Activated CD4-positive, alpha-beta memory T cell treated with anti-CD3 and anti-CD28 coated beads, Interleukin-2, amount 10 ng/mL, durations not matched to agents 7 days and 5 days (primary cell): Measurements from ENCODE around the gene FILIP1. TPM values are rescaled to one million over a fixed set of nuclear protein-coding genes. Genes with fewer than 3 reads are reported as not detected.

ENCODE experiments used
- CTCF ChIA-PET: fragments of 350-600 bp; sonication (Branson Sonifier 250); formaldehyde crosslinking; loops from one replicate; lab custom pipeline; 2021; ENCODE audit warnings: antibody characterized with exemption, inconsistent platforms; lab: Charles Lee
- POLR2A ChIA-PET: fragments of 350-600 bp; sonication (Branson Sonifier 250); formaldehyde crosslinking; loops from one replicate; lab custom pipeline; 2021; ENCODE audit warnings: antibody characterized with exemption; lab: Charles Lee
- DNase-seq: peaks from one replicate; pipeline ENCODE4 v3.0.0-alpha.2; 2020
- H3K27ac Mint-ChIP-seq: one replicate; pipeline ENCODE4 v1.8.0; 2021; ENCODE audit warnings: mild to moderate bottlenecking, mixed read lengths
- H3K27me3 Mint-ChIP-seq: one replicate; pipeline ENCODE4 v1.8.0; 2021; ENCODE audit warnings: mixed read lengths
- H3K36me3 Mint-ChIP-seq: one replicate; pipeline ENCODE4 v1.8.0; 2021; ENCODE audit warnings: low read depth, mixed read lengths
- H3K4me1 Mint-ChIP-seq: one replicate; pipeline ENCODE4 v1.8.0; 2021; ENCODE audit warnings: mixed read lengths
- H3K4me3 Mint-ChIP-seq: one replicate; pipeline ENCODE4 v1.8.0; 2021; ENCODE audit warnings: mild to moderate bottlenecking, mixed read lengths
- H3K9me3 Mint-ChIP-seq: one replicate; pipeline ENCODE4 v1.8.0; 2021; ENCODE audit warnings: mixed read lengths
- total RNA-seq, 2 experiments: library from RNA; stranded (reverse); gene quantifications; one replicate each; pipeline ENCODE4 v1.2.3, GENCODE V29; 2021

Gene FILIP1
- total RNA-seq, 2 experiments from 2014 or later = not detected

DNA sequence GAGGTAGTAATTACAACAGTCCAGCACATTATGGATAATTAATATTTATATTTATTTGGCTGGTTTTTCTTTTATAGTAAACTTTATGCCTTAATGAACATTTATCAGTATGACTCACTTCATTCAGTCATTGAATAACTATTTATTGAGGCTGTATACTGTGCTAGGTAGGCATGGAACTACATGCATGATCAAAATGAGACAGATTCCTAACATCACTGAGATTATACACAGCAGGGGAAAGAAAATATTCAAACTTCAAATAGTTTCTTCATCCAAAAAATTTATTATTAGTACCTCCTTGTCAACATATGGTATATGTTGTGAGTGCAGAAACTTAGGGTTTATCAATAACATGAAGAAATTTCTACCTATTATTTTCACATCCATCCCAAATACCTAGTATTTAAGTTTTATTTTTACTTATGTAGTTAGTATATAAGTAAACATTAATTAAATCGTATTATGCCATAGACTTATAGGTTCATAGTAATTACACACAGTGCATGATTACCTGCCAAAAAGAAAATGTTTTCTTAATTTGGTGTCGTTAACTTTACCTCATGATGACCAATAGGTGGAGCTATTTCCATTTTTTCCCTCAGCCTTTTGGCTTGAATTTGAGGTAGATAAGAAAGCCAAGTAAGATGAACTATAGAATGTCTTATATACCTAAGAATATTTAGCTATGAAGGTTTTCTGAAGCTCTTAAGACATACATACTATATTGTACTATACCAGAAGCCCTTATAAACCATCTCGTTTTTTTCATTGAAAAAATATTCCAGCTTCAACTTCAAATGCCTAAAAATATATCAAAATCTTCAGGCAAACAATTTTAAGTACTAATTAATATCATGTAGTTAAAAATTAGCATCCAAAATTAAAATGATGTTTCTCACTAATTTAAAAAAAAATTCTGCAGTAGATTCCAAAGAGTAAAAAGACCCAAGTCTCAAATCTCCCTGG, 196.5 kb downstream of the FILIP1 start:
- Mint-ChIP-seq H3K27ac (no peak overlapping the region), H3K36me3 (no peaks in the 10 kb centered on the region), H3K9me3 (no peaks in the 10 kb centered on the region), H3K4me3 (no peak overlapping the region), H3K27me3 (no peaks in the 10 kb centered on the region), H3K4me1 (peaks cover 7% of the 10 kb centered on the region)
- CTCF ChIA-PET = interaction anchor here (0.6 to 5.8 kb wide), 19 partner anchors 9 to 266 kb away, joined by 3 to 33 read pairs (median 3); no protein-coding TSS in a partner anchor
- DNase-seq = no peak
- POLR2A ChIA-PET = interaction anchor here (0.8 kb wide), 1 partner anchor 54 kb away, joined by 3 read pairs; the partner anchor contains the start of gene COX7A2

DNA sequence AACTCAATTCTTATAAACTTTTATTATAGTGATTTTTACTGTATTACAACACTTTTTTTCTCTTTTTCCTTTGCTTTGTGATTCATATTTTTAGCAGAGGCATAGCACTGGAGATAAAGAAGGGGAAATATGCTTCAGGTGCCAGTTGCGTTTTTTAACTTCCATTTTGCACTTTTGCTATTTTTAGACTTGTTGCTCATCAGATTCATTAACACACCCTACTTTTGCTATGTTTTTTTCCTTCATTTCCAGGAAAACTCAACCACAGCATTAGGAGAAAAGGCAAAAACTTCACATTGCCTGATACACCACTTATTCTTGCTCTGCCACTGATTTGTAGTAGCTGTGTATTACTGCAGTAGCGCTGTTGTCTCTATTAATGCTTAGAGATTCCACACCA, 201.0 kb downstream of the FILIP1 start:
- H3K27ac Mint-ChIP-seq = no peak overlapping the region
- H3K4me3 Mint-ChIP-seq = no peak overlapping the region
- H3K27me3 Mint-ChIP-seq = no peaks in the 10 kb centered on the region
- no peak for DNase-seq
- H3K9me3 Mint-ChIP-seq = no peaks in the 10 kb centered on the region
- ChIA-PET CTCF (no interaction called here), POLR2A (no interaction called here)
- peaks cover 9% of the 10 kb centered on the region for H3K36me3 Mint-ChIP-seq
- H3K4me1 Mint-ChIP-seq = peaks cover 26% of the 10 kb centered on the region

DNA sequence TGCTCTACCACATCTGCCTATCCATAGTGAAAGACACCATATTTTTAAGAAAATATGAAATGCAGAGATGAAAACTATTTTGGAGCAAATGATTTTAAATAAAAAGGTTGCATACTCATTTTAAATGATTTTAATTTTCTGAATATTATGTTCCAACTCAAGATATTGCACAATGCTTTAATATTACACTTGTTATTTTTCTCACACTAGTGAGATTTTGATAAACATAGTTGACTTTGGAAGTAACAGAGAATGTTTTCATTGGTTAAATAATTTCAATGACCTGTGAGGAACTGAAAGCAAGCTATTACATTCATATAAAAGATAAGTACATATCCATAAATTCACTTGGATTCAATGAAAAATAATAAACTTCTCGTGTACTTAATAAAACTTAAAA, 201.9 kb downstream of the FILIP1 start:
- Mint-ChIP-seq H3K4me1 (peaks cover 34% of the 10 kb centered on the region), H3K27ac (no peak overlapping the region), H3K36me3 (peaks cover 17% of the 10 kb centered on the region), H3K9me3 (no peaks in the 10 kb centered on the region), H3K27me3 (no peaks in the 10 kb centered on the region), H3K4me3 (no peak overlapping the region)
- CTCF ChIA-PET = no interaction called here
- POLR2A ChIA-PET = no interaction called here
- no peak for DNase-seq

DNA sequence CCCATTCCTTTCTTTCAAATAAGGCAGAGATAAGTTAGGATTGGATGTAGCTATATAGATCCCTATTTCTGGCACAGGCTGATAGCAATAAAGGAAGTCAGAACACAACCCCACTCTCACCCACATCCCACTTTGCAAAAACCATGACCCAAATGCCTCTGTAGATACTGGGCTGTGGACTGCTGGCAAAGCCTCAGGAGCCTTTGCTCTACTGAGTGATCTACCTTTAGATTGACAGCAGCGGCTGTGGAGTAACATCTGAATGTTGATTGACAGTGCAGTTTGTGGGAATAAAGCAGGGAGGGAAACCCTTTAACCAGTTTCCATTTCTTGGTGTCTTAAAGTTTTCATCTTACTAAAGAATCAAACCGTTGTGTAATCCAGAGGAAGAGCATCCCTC, 202.3 kb downstream of the FILIP1 start:
- no peak overlapping the region for H3K27ac Mint-ChIP-seq
- ChIA-PET CTCF (interaction anchor here (0.6 kb wide), 1 partner anchor 254 kb away, joined by 3 read pairs; no protein-coding TSS in a partner anchor), POLR2A (no interaction called here)
- H3K4me1 Mint-ChIP-seq = peaks cover 38% of the 10 kb centered on the region
- no peak overlapping the region for H3K4me3 Mint-ChIP-seq
- no peaks in the 10 kb centered on the region for H3K9me3 Mint-ChIP-seq
- no peak for DNase-seq
- H3K27me3 Mint-ChIP-seq = no peaks in the 10 kb centered on the region
- peaks cover 19% of the 10 kb centered on the region for H3K36me3 Mint-ChIP-seq

DNA sequence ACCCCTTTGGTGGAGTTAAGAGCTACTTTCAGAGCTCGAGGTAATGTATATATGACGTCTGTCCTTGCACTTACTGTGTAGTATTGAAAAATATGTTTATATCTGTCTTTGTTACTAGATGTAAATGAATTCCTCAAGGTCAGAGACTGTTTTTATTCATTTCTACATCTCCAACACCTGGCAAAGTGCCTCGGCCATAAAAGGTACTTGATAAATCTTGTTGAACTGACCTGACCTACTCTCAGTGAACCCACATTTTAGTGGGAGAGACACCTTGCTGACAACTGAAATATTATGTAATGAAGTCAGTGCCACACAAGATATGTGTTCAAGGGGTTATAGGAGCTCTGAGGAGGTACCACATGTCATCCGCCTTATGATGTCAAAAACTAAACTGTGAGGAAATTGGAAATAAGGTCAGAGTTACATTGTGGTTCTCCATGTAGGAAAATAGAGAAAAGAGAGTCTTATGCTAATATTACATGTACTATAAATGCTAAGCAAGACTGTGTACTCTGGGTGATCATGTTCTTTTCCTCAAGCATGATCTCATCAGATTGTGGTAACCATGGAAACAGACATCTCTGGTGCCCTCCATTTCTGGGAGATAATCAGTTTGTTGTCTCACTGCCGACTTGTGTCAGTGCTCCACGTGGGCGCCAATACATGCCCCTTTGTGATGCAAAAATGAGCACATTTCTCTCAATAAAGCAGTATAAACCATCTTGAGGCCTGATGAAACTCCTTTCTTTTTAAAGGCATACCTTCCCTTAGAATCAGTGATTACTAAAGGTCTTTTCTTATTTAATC, 203.3 kb downstream of the FILIP1 start:
- no peaks in the 10 kb centered on the region for H3K27me3 Mint-ChIP-seq
- no peak overlapping the region for H3K4me3 Mint-ChIP-seq
- CTCF ChIA-PET = interaction anchor here (0.6 kb wide), 1 partner anchor 255 kb away, joined by 3 read pairs; no protein-coding TSS in a partner anchor
- H3K36me3 Mint-ChIP-seq = peaks cover 19% of the 10 kb centered on the region
- H3K4me1 Mint-ChIP-seq = peaks cover 40% of the 10 kb centered on the region
- H3K27ac Mint-ChIP-seq = no peak overlapping the region
- POLR2A ChIA-PET = interaction anchor here (1.2 kb wide), 1 partner anchor 47 kb away, joined by 3 read pairs; the partner anchor contains the start of gene COX7A2
- H3K9me3 Mint-ChIP-seq = no peaks in the 10 kb centered on the region
- DNase-seq = no peak

DNA sequence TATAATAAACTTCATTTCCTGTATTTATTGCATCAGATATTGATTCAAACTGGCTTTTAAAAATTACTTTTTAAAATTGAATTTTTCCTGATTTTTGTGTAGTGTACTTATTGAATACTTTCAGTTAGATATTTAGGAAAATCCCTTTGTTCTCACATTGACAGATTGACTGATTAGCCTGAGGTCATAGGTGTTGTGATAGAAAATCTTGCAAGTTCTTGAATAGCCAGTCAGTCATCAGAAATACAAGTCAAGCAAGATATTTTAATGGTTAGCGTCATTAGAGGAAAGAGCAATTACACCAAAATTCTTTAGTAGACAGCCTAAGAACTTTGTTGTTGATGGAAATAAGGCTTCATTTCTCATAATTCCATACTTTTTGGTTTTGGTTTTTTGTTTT, 205.6 kb downstream of the FILIP1 start:
- H3K4me3 Mint-ChIP-seq = no peak overlapping the region
- H3K36me3 Mint-ChIP-seq = peaks cover 19% of the 10 kb centered on the region
- POLR2A ChIA-PET = no interaction called here
- H3K27me3 Mint-ChIP-seq = no peaks in the 10 kb centered on the region
- no peak overlapping the region for H3K27ac Mint-ChIP-seq
- no peaks in the 10 kb centered on the region for H3K9me3 Mint-ChIP-seq
- CTCF ChIA-PET = interaction anchor here (0.7 kb wide), 1 partner anchor 78 kb away, joined by 3 read pairs; no protein-coding TSS in a partner anchor
- DNase-seq = no peak
- H3K4me1 Mint-ChIP-seq = peaks cover 40% of the 10 kb centered on the region

DNA sequence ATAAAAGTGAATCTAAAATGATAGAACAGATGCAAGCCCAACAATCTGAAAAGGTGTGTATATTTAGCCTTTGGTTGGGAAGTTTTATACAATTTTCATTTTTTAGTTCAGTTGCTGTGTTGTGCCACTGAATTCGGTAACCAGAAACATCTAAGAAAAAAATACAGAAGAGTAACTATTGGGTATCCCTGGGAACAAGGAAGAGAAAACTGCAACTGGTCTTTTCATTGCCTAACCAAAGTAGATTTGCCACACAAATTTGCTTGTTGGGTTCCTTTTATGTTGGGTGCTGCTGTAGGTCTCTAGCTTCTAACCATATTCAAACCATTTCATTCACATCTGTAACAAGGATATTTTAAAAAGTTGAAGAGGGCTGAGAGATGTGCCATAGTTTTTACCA, 206.2 kb downstream of the FILIP1 start:
- Mint-ChIP-seq H3K4me3 (no peak overlapping the region), H3K27ac (peak overlapping the region; percentile 33), H3K4me1 (peaks cover 38% of the 10 kb centered on the region), H3K36me3 (peaks cover 19% of the 10 kb centered on the region), H3K9me3 (no peaks in the 10 kb centered on the region), H3K27me3 (no peaks in the 10 kb centered on the region)
- ChIA-PET POLR2A (no interaction called here), CTCF (no interaction called here)
- DNase-seq = no peak

DNA sequence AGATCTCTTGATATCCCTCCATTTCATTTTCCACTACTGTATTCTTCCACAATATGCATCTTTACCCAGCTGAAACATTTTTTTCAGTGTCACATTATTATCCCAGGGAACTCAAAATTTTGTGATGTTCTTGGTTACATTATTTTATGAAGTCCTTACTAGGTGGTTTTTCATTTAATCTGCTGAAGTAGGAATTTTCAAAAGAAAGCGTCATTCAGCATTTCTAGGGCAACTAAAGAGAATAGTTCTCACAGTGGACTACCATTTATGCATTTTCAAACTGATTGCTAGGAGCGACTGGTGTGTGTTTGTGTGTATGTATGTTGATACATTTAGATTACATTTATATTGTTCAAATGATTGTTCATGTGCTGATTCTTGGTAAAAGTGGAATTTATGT, 206.6 kb downstream of the FILIP1 start:
- H3K27me3 Mint-ChIP-seq = no peaks in the 10 kb centered on the region
- peaks cover 40% of the 10 kb centered on the region for H3K4me1 Mint-ChIP-seq
- H3K27ac Mint-ChIP-seq = peak overlapping the region; percentile 40
- peaks cover 19% of the 10 kb centered on the region for H3K36me3 Mint-ChIP-seq
- no peak overlapping the region for H3K4me3 Mint-ChIP-seq
- DNase-seq = no peak
- POLR2A ChIA-PET = no interaction called here
- CTCF ChIA-PET = no interaction called here
- H3K9me3 Mint-ChIP-seq = no peaks in the 10 kb centered on the region

DNA sequence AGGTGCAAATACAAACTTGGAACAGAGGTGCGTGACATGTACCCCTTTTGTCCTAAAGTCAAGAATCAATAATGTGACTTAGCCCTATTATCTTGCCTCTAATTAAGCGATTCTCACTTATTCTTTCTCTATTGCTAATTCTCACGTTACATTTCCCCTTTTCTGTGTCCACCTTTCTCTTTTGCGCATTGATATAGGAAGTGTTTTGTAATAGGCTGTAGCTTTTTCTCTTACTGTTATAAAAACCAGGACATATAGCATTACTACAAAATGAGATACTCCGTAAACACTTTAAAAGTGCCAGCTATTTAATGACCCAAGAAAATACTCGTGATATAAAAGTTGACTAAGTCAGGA, 208.3 kb downstream of the FILIP1 start:
- no peaks in the 10 kb centered on the region for H3K27me3 Mint-ChIP-seq
- CTCF ChIA-PET = interaction anchor here (1.1 to 2.1 kb wide), 4 partner anchors 9 to 318 kb away, joined by 3 to 10 read pairs (median 3); partner anchors contain the start of gene COX7A2

DNA sequence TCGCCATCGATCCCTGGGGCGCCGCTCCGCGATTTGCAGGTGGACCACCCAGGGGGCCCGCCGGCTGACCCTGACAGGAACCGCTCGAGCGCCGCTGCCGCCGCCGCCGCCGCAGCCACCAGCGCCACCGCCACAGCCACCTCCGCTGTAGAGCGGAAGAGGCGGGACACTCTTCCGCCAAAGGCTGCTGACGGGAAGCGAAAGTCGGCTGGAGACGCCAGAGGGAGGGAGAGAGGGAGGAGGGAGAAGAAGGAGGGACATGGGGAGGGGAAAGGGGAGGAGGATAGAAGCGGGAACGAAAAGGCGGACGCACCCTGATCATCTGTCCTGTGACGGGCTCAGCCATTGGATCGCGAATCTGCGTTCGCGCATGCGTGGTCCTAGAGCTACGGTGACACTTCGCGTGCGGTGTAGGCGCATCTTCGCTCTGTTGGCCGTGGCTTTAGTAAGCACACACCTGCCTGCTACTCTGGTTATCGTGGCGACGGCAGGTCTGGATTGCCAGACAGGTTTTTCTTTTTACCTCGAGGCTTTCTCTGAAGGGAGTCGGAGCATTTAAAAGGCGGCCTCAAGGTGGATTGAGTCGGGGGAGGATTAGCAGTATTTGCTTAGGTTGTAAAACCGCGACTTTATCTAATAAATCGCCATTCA, 208.8 kb downstream of the FILIP1 start, which contains the start of gene TMEM30A:
TSS of gene TMEM30A (minus strand) at position 161 of the 651 bp plus-strand sequence. CDS start at position 7, 154 bp downstream.
- Mint-ChIP-seq H3K9me3 (no peaks in the 10 kb centered on the region), H3K4me3 (no peak within 1 kb of the TSS), H3K27ac (no peak within 1 kb of the TSS), H3K27me3 (no peaks in the 10 kb centered on the region), H3K36me3 (peaks cover 14% of the 10 kb centered on the region), H3K4me1 (peaks cover 47% of the 10 kb centered on the region)
- ChIA-PET CTCF (interaction anchor here (1.0 to 2.1 kb wide), 6 partner anchors 8 to 318 kb away, joined by 3 to 10 read pairs (median 4); partner anchors contain the start of gene COX7A2), POLR2A (interaction anchor here (0.6 to 4.4 kb wide), 16 partner anchors 9 to 1896 kb away, joined by 3 to 72 read pairs (median 4); partner anchors contain the start of genes COX7A2 and SENP6)
- peak; percentile 97 for DNase-seq

More for the DNA sequence above, 208.3 kb downstream of the FILIP1 start:
- Mint-ChIP-seq H3K9me3 (no peaks in the 10 kb centered on the region), H3K36me3 (peaks cover 18% of the 10 kb centered on the region), H3K4me3 (no peak overlapping the region), H3K4me1 (peaks cover 45% of the 10 kb centered on the region), H3K27ac (no peak overlapping the region)
- DNase-seq = no peak
- POLR2A ChIA-PET = interaction anchor here (0.6 to 4.4 kb wide), 13 partner anchors 10 to 1896 kb away, joined by 3 to 72 read pairs (median 4); partner anchors contain the start of genes COX7A2 and SENP6

DNA sequence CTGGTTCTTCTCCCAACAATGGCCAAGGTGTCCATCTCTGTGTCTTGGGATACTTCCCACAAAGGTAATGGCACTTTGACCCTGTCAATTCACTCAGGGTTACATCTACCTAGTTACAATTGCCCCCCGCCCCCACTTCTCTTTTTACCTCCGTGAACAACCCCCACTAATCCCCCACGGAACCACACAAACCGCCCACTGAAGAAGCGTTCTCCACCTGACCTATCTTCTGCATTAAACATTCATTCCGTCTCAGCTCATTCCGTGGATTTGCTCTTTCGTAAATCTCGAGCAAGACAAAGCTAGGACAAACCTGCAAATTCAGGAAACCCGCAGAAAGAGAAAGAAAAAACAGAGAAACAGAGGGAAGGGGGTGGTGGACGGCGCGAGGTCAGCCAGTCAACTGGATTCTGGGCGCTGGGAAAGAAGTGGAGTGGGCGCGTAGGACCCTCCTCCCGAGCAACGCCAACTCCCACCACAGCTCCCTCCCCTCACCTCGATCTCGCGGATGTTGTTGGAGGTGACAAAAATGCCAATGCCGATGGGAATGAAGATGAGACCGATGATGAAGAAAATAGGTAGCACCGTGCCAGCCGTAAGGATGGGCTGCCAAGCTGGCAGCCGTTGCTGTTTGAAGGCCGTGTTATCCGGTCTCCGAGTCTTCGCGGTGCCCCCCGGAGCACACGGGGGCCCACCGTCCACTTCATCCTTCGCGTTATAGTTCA, 209.5 kb downstream of the FILIP1 start:
- POLR2A ChIA-PET = interaction anchor here (0.8 to 4.4 kb wide), 18 partner anchors 9 to 1764 kb away, joined by 3 to 72 read pairs (median 4); partner anchors contain the start of genes COX7A2, FILIP1 and SENP6
- Mint-ChIP-seq H3K4me3 (no peak overlapping the region), H3K36me3 (peaks cover 14% of the 10 kb centered on the region), H3K27me3 (no peaks in the 10 kb centered on the region), H3K27ac (no peak overlapping the region), H3K9me3 (no peaks in the 10 kb centered on the region), H3K4me1 (peaks cover 50% of the 10 kb centered on the region)
- CTCF ChIA-PET = interaction anchor here (1.0 to 2.1 kb wide), 6 partner anchors 13 to 319 kb away, joined by 3 to 10 read pairs (median 4); partner anchors contain the start of gene COX7A2
- peak; percentile 19 for DNase-seq
